Bone marrow (tissue), 2 donors: ENCODE results near the gene TYK2.
"Not testable (repeated sequence)": the region's sequence is repeated elsewhere in the genome, so short reads cannot be mapped to it uniquely, and the experiment has no call there.

ENCODE experiments used
- DNase-seq, 2 donors: peaks; one replicate each; lab custom pipeline; 2025; lab: John Stamatoyannopoulos, UW

Gene TYK2

GRCh38 chr19:10377140-10377640 lies 3.2 kb downstream of the TYK2 start:
- DNase-seq, result not testable (repeated sequence)

GRCh38 chr19:10374931-10375330 lies 5.4 kb downstream of the TYK2 start:
- no peak for DNase-seq

GRCh38 chr19:10372690-10373089 lies 7.7 kb downstream of the TYK2 start:
- DNase-seq, result no peak

DNA sequence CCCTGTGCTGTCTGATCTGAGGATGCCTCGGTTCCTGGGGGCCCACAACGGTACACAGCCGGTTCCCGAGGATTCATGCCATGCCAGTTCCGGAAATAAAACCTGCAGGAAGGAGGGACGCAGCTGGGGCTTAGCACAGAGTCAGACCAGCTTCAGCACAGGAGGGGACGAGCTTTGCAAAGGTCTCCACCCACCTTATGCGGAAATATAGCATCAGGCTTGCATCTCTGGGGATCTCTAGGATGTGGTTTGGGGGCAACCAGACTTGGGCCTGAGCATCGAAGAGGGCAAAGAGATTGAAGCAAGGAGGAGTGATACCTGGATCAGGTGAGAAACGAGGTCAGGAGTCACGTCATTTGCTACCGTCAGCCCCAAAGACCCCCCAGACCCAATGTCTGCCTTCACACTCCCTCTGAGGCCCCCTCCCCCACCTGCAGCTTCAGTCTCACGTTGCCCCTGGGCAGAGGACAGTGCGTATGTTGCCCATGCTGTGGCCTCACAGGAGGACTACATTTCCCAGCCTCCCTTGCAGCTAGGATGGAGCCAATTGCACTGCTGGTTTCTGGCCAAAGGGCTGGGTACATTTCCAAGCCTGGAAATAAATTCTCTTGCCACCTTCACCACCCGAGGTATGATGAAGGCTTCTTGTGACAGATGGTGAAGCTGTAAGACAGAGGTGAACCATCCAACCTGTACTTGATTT lies 12.1 kb downstream of the TYK2 start:
- no peak for DNase-seq

GRCh38 chr19:10366950-10367512 lies 13.3 kb downstream of the TYK2 start:
- DNase-seq, result not testable (repeated sequence)

DNA sequence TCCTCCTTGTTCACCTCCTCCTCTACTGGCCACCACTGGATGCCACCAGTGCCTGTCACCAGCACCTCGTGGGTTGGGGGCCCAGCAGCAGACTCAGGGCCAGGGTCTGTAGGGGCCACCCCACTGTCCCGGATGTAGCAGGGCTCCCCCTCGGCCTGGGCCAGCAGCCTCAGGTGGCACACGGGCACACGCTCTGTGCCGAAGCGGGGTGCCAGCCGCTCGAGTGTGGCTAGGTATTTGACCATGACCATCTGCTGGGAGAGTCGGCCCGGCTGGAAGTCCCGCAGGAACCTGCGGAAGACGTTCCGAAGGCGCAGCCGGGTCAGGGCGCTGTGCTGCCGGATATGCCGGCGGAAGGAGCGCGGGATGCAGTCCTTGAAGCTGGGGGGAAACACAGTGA lies 14.9 kb downstream of the TYK2 start:
- DNase-seq, result no peak

GRCh38 chr19:10364644-10365043 lies 15.7 kb downstream of the TYK2 start:
- DNase-seq, result no peak

GRCh38 chr19:10363789-10364281 lies 16.5 kb downstream of the TYK2 start:
- DNase-seq, result no peak

GRCh38 chr19:10362259-10362658 lies 18.1 kb downstream of the TYK2 start:
- no peak for DNase-seq

- no peak for DNase-seq
Observed at GRCh38 chr19:10361569-10362011, 18.8 kb downstream of the TYK2 start.

DNA sequence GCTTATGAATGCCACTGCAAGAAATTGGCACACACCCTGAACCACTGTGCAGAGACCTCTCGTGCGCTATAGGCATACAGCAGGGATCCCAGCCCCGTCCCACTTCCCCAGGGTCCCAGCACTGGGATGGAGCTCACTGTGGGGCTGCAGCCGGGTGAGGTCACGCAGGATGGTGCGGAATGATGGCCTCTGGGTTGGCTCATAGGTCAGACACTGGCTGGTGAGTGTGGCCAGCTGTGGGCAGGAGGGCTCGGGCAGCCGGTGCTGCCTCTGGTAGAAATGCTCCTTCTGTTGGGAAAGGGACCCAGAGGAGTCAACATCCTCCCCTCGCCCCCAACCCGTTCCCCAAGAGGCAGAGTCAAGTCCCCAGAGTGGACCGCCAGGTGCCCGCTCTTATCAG lies 23.9 kb downstream of the TYK2 start:
- DNase-seq, result no peak

DNA sequence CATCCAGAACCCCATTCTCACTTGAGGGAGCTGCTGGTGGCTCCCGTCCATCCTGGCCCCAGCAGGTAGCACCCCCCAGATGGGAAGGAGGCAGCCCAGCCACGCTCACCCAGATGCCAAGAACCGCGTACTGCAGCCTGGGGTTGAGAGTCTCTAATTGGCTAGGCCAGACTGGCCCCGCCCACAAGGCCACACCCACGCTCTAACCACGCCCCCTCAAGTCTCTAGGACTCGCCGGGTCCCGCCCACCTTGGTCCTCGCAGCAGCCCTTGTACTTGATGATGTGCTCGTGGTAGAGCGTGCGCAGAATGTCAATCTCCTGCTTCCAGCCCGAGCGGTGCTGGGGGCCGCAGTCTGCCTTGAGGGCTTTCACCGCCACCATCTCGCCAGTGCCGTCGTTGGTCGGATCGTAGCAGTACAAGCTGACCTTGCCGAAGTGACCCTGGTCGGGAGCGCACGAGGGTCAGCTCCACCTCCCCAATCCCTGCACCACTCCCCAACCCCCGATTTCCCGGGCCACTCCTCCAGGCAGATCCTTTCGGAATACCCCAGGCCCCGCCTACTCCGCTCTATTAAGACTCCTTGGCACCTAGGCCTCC lies 26.5 kb downstream of the TYK2 start:
- no peak for DNase-seq

GRCh38 chr19:10352764-10353671 lies 27.4 kb downstream of the TYK2 start:
- DNase-seq, result no peak

DNA sequence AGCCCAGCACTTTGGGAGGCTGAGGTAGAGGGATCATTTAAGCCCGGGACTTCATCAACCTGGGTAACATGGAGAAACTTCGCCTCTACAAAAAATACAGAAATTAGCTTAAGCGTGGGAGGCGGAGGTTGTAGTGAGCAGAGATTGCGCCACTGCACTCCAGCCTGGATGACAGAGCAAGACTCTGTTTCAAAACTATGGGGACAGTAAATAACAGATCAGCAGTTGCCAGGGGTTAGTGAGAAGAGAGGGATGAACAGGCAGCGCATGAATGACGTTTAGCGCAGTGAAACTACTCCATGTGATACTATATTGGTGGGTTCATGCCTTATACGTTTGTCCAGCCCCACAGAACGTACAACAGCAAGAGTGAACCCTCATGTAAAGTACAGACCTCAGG lies 33.9 kb downstream of the TYK2 start:
- DNase-seq, result peak in 1 of 2 donors; percentile 10

- no peak for DNase-seq
Observed at GRCh38 chr19:10344780-10345179, 35.6 kb downstream of the TYK2 start.

DNA sequence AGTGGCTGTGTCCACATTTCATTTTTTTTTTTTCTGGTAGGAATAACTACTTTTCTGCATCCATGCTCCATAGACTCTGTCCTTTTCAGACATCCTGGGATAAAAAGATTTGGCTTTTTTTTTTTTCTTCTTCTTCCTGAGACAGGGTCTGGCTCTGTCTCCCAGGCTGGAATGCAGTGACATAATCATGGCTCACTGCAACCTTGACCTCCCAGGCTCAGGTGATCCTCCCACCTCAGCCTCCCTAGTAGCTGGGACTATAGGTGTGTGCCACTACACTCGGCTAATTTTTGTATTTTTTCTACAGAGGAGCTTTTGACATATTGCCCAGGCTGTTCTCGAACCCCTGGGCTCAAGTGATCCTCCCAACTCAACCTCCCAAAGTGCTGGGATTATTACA lies 36.9 kb downstream of the TYK2 start:
- no peak for DNase-seq

DNA sequence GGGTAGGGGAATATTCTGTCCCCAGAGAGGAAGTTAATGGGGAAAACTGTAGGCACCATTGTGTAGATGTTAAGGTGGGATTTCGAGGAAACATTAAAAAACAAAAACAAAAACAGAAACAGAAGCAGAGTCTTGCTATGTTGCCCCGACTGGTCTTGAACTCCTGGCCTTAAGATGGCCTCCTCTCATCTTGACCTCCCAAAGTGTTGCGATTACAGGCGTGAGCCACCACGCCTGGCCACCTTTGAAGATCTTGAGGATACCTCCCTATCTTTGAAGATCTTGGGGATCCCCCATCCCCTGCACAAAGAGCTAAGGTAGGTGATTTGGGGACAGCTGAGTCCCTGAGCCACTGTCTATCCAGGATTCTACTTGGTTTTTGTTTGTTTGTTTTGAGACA lies 40.4 kb downstream of the TYK2 start:
- no peak for DNase-seq

- peak; percentile 21 to 39 for DNase-seq
Observed at GRCh38 chr19:10339380-10339960, 40.9 kb downstream of the TYK2 start, which contains the start of gene ICAM3. ICAM3 (minus strand) TSS chr19:10339624; CDS start chr19:10339614, 10 bp downstream.

DNA sequence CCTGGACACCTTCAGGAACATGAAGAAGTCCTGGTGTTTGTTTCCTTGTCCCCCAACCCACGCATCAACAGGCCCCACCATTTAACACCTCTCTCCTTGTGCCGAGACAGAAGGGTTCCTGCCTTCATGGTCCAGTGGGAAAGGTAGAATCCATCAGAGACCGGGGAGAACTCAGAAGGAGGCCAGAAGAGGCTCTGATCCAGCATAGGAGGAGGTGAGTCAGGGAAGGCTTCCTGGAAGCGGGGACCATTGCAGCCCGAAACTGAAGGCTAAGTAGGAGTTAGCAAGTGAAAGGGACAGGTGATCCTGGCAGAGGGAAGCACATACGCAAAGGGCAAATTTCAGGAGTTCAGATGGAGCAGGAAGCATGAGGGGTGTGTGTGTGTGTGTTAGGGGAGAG lies 41.4 kb downstream of the TYK2 start:
- no peak for DNase-seq

- not testable (repeated sequence) for DNase-seq
Observed at GRCh38 chr19:10336725-10337124, 43.6 kb downstream of the TYK2 start.

DNA sequence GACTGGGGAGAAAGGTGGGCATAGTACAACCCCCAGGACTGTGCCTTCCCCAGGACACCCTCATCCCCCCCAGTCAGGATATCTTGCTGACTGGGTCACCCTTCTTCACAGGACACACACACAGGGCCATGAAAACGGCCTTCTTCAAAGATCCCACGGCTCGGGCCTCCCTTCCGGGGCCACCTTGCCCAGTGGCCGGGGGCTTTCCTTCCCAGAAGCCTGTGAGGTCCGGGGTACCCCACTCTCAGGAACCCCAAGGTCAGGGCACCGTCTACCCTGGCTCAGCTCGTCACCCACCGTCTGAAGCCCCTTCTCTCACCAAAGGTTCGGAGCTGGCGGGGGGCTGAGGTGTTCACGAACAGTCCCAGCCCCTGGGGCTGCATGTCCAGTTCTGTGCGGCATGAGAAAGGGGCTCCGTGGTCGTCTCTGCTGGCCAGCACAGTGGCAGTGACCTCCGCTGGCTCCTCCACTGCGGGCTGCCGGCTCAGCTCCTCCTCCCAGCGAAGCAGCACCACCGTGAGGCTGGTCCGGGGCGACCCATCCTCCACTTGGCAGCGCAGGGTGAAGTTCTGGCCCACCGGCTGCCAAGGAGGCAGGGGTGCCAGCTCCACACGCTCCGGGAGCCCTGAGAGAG lies 44.9 kb downstream of the TYK2 start:
- no peak for DNase-seq
